Large intestine (tissue), 3 donors: ENCODE results near the gene GPR65. TPM values are rescaled to one million over a fixed set of nuclear protein-coding genes. Genes with fewer than 3 reads are reported as not detected.

Experiments used
- DNase-seq, 2 donors: peaks; one replicate each; pipeline versions ENCODE4 v3.0.0 to v3.0.0-alpha.2; 2013
- H3K27ac ChIP-seq: one replicate; pipeline ENCODE4 v1.5.1; 2013; ENCODE audit warnings: low read length
- H3K27me3 ChIP-seq: 2 replicates; pipeline ENCODE4 v1.6.1; 2013; ENCODE audit warnings: low read length; ENCODE audit not compliant: control insufficient read depth, insufficient read depth
- H3K36me3 ChIP-seq: 2 replicates; pipeline ENCODE4 v1.6.1; 2013; ENCODE audit warnings: low read length; ENCODE audit not compliant: control insufficient read depth, insufficient read depth
- H3K4me1 ChIP-seq: one replicate; pipeline ENCODE4 v1.6.1; 2013; ENCODE audit warnings: low read length; ENCODE audit not compliant: control insufficient read depth, insufficient read depth
- H3K4me3 ChIP-seq: one replicate; pipeline ENCODE4 v1.5.1; 2013; ENCODE audit warnings: low read length
- H3K9me3 ChIP-seq: one replicate; pipeline ENCODE4 v1.6.1; 2013; ENCODE audit warnings: mild to moderate bottlenecking, low read depth, low read length, moderate library complexity; ENCODE audit not compliant: control insufficient read depth
- WGBS: methylation state at CpG from one replicate; pipeline ENCODE4 v1.1.5; 2013; ENCODE audit warnings: low lambda C conversion rate; ENCODE audit not compliant: insufficient coverage; 5-methylcytosine and 5-hydroxymethylcytosine counted together
- polyA plus RNA-seq: library from polyadenylated mRNA; unstranded; fragments of 120-200 nt; gene quantifications from one replicate; pipeline ENCODE4 v1.2.1, GENCODE V29; 2013

GPR65 gene
- polyA plus RNA-seq, 1 donor: 1.2 TPM

GRCh38 chr14:88049936-88050335 lies 45.0 kb downstream of the GPR65 start:
- Histone ChIP-seq H3K27ac (no peak overlapping the region), H3K9me3 (peaks cover 2% of the 10 kb centered on the region), H3K36me3 (no peaks in the 10 kb centered on the region), H3K27me3 (no peaks in the 10 kb centered on the region), H3K4me3 (no peak overlapping the region), H3K4me1 (peaks cover 12% of the 10 kb centered on the region)
- WGBS: no CpG with 5 or more reads among the region's 2 CpGs
- DNase-seq: no peak

DNA sequence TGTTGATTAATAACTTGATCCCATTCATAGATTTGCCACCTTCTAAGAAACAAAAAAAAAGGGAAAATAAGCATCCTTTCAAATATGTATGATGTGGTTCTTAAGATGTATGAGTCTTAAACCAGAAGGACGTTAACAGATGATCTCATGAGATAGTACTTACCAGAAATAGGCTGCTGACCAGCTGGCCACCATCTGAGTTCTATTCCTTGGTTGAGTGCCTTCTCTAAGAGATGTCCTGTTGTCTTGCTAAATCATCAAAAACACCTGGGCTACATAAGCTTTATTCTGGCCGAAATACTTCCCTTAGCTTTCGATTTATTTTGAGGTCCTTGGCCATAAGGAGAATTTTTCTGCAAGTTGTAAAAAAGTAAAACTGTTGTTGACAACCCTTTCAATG lies 55.6 kb downstream of the GPR65 start:
- Histone ChIP-seq H3K4me3 (no peak overlapping the region), H3K36me3 (no peaks in the 10 kb centered on the region), H3K9me3 (no peaks in the 10 kb centered on the region), H3K4me1 (peaks cover 4% of the 10 kb centered on the region), H3K27me3 (no peaks in the 10 kb centered on the region), H3K27ac (no peak overlapping the region)
- no peak for DNase-seq
- WGBS: 100% methylated on average over 2 of the region's 3 CpGs

GRCh38 chr14:88063811-88064210 lies 58.9 kb downstream of the GPR65 start:
- DNase-seq: no peak
- Histone ChIP-seq H3K36me3 (no peaks in the 10 kb centered on the region), H3K9me3 (no peaks in the 10 kb centered on the region), H3K4me1 (peaks cover 4% of the 10 kb centered on the region), H3K27ac (peak overlapping the region; percentile 65), H3K4me3 (no peak overlapping the region), H3K27me3 (no peaks in the 10 kb centered on the region)
- WGBS: 100% methylated on average over 1 of the region's 2 CpGs

Other genes with a start within 250 kb of the GPR65 start
- gene GALC, start 12.0 kb upstream of the GPR65 start, polyA plus RNA-seq: 119 TPM